Measurements from ENCODE around the gene MAN1A2.
"Not testable (repeated sequence)": the region's sequence is repeated elsewhere in the genome, so short reads cannot be mapped to it uniquely, and the experiment has no call there.

MAN1A2 gene

DNA sequence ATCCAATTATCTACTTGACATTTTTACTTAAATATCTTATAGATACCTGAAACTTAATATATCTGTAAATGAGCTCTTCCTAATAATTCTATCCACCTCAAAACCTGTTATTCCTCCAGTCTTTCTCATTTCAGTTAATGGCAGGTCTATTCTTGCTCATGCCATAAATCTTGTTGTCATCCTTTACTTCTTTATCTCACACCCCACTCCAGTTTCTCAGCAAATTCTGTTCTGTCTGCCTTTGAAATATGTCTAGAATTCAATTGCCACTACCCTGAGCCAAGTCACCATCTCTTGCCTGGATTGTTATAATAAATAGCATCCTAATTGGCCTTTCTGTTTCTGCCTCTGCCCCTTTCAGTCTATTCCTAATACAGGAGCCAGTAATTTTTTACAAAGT is 105.8 kb downstream of the MAN1A2 start:
- no peak for DNase-seq (ENCODE audit: low read depth, low spot score)
- H3K27ac ChIP-seq = no peak overlapping the region

DNA sequence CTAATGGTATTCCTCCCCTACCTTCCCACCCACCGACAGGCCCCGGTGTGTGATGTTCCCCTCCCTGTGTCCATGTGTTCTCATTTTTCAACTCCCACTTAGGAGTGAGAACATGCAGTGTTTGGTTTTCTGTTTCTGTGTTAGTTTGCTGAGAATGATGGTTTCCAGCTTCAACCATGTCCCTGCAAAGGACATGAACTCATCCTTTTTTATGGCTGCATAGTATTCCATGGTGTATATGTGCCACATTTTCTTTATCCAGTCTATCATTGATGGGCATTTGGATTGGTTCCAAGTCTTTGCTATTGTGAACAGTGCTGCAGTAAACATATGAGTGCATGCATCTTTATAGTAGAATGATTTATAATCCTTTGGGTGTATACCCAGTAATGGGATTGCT is 108.2 kb downstream of the MAN1A2 start:
- H3K27ac ChIP-seq; DNase-seq (ENCODE audit: low read depth, low spot score): not testable (repeated sequence)

DNA sequence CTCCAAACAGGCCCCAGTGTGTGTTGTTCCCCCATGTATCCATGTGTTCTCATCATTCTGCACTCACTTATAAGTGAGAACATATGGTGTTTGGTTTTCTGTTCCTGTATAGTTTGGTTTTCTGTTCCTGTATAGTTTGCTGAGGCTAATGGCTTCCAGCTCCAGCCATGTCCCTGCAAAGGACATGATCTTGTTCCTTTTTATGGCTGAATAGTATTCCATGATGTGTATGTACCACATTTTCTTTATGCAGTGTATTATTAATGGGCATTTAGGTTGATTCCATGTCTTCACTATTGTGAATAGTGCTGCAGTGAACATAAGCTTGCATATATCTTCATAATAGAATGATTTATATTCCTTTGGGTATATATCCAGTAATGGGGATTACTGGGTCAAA is 111.8 kb downstream of the MAN1A2 start:
- no peak overlapping the region for H3K27ac ChIP-seq
- DNase-seq (ENCODE audit: low read depth, low spot score) = no peak

DNA sequence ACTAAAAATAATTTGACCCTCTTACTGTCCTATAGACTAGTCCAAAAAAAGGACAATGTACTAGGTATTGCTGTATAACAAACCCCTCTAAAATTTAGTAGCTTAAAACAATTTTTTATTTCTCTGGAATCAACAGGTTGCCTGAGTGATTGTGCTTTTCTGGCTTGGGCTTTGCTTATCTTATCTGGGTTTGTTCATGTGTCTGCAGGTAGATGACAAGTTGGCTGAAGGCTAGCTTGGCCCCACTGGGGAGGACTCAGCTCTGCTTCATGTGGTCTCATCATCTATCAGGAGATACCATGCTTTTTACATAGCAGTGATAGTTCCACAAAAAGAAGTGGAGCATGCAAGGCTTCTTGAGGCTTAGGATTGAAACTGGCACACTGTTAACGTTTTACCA is 114.2 kb downstream of the MAN1A2 start:
- no peak for DNase-seq (ENCODE audit: low read depth, low spot score)
- no peak overlapping the region for H3K27ac ChIP-seq

DNA sequence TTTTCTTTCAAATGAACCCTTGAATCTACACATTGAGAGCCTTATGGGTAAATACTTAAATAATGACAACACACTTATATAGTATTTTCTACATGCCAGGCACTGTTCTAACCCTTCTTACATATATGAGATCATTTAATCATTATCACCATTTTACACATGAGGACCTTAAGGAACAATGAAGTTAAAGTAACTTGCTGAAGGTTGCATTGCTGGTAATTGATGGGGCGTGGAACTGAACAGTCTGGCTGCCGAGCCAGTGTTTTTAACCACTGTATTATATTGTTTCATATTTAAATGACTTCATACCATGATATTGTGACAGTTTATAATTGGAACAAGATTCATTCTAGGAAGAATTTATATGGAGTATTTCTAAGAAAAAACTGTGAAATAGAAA is 126.7 kb downstream of the MAN1A2 start:
- no peak overlapping the region for H3K27ac ChIP-seq
- no peak for DNase-seq (ENCODE audit: low read depth, low spot score)

DNA sequence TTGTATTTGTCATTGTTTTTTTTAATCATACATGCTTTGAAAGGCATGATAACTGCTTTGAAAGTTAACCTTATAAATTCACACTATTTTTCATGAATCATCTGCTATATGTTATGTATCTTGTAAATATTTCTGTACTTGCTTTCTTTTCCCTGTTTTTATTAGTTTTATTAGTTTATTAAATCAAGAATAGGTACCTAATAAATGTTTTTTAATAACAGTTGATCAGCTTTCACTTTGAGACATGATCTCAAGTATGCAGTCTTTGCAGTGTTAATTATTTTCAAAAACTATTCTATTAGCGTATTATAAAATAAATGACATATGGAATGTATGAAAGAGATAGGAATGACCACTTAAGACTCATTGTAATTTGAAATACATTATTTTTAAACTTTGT is 127.8 kb downstream of the MAN1A2 start:
- no peak overlapping the region for H3K27ac ChIP-seq
- DNase-seq (ENCODE audit: low read depth, low spot score) = no peak

DNA sequence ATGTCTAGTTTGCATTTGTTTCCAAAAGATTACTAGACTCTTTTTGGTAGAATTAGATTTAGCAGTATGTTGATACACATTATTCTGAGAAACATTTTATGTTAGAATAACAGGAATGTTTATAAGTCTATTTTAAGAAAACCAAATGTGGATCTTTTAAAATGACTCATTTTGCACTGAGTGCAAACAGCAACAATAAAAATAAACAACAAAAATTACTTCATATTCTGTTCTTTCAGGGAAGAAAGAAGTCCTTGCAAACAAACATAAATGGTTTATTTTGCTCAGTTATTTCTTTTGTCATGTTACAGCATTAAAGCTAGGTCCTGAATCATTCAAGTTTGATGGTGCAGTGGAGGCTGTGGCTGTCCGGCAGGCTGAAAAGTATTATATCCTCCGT is 131.8 kb downstream of the MAN1A2 start:
- no peak for DNase-seq (ENCODE audit: low read depth, low spot score)
- no peak overlapping the region for H3K27ac ChIP-seq

DNA sequence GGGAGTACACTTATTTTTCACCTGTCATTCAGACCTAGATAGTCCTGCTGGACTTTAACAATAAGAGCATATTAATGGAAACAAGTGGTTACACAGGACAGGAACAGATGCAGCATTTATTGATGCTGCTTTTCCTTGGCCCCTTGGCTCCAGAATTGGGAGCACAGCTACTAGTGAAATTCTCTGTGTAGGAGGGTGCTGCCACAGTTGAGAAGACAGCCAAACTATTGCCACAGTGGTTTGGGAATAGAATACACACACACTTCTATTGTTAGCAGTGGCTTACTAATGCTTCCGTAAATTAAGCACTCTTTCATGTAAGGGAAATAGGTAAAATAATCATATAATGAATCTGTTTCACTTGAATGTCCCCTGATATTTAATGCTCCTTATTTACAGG is 133.3 kb downstream of the MAN1A2 start:
- H3K27ac ChIP-seq = no peak overlapping the region
- no peak for DNase-seq (ENCODE audit: low read depth, low spot score)

DNA sequence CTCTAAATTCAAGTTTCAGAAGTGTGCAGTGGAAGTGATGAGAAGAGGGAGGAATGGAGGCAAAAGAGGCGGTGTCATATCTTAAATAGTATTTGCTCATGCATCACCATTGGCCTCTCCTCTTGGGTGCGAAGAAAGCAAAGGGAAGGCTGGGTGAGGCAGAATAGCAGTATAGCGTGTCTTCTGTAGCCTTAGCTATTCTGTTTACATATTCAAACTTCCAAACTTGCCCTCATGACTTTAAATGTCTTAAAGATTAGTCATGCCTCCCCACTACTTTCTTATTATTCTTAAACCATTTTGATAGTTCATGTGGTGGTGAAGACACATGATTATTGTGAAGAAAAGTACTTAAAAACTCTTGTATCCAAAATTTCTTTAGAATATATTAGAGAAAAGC is 134.0 kb downstream of the MAN1A2 start:
- H3K27ac ChIP-seq = no peak overlapping the region
- DNase-seq (ENCODE audit: low read depth, low spot score) = no peak

DNA sequence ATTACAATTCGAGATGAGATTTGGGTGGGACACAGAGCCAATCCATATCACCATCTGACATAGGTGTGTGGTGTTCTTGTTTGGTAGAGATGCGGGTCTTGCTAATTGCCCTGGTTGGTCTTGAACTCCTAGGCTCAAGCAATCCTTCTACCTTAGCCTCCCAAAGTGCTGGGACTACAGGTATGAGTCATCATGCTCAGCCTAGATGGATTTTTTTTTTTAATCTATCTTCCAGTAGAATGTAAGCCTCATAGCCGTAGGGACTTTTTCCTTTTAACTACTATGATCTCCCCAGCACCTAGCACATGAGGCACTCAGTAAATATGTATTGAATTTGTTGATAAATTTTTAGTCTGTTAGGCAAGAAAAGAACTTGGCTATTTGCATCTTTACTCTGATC is 144.0 kb downstream of the MAN1A2 start:
- no peak for DNase-seq (ENCODE audit: low read depth, low spot score)
- no peak overlapping the region for H3K27ac ChIP-seq

DNA sequence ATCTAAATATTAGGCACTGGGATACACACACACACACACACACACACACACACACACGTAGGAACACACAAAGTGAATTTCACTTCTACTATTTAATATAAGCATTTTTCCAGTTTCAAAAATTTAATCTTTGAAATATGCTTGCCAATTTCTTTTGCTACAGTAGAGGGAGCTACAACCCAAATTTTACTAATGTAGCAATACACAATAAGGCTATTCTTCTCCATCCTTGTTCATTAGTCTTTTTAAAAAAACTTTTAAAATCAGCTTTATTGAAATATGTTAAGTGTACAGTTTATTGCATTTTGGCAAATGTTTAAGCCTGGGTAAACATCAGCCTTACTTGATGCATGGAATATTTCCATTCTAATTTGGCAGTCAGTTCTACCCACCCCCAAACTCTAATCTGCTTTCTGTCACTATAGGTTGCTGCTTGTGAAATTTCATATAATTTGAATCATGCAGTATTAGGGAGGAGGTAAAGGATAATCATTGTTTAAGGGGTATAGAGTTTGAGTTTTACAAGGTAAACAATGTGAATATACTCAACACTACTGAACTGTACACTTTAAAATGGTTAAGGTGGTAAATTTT is 145.6 kb downstream of the MAN1A2 start:
- H3K27ac ChIP-seq = no peak overlapping the region
- DNase-seq (ENCODE audit: low read depth, low spot score) = no peak

DNA sequence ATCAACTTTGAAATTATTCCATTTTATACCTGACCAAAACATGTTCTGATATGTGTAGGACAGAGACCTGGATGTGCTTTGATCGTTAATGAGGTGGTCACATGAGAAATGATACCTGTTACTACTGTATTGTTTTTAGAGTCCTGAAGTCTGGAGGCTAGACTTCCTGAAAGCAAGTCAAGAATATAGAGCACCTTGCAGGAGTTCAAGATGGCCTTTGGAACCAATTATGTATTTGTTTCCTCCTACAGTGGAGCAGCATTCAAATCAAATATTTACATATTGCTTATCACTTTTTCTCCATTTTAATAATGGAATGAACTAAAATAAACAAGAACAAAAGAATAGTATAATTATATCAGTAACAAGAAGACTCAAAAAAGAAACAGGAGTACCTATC is 155.9 kb downstream of the MAN1A2 start:
- DNase-seq (ENCODE audit: low read depth, low spot score) = no peak
- no peak overlapping the region for H3K27ac ChIP-seq

DNA sequence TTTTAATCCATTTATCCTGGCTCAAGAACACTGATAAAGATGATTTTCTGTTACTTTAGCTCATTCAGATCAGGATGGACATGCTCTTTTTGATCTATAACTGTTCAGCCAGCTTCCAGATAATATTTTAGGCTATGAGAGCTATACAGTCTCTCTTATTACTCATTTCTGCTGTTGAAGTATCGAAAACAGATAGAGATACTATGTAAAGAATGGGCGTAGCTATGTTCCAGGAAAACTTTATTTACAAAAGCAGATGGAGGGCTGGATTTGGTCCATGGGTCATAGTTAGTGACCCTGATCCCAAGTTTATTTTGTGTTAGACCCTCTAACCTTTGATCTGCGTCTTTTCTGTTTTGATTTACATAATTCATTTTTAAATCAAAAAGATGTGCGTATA is 159.8 kb downstream of the MAN1A2 start:
- no peak for DNase-seq (ENCODE audit: low read depth, low spot score)
- H3K27ac ChIP-seq = no peak overlapping the region

DNA sequence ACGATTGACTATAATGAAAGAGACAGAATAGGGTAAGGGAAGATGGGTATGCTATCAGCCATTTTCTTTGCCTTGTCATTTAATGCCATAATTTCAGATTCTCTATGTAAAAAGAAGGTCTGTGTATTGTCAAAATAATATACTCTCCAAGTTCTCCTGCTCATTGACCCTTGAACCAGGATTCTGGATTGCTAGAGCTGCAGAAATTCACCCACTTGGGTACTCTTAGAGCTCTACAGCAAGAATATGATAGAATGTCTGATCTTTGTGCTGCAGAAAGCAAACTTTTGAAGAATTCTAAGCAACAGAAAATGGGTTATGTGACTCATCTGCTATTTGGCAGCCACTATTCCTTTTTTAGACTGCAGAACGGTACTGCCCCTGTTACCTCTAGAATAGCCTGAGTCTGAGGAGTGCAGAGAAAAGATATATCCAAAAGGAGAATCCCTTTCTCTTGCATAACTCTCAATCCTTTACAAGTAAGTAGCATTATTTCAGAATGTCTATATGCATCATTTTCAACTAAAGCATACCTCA is 160.4 kb downstream of the MAN1A2 start:
- no peak for DNase-seq (ENCODE audit: low read depth, low spot score)
- H3K27ac ChIP-seq = no peak overlapping the region

DNA sequence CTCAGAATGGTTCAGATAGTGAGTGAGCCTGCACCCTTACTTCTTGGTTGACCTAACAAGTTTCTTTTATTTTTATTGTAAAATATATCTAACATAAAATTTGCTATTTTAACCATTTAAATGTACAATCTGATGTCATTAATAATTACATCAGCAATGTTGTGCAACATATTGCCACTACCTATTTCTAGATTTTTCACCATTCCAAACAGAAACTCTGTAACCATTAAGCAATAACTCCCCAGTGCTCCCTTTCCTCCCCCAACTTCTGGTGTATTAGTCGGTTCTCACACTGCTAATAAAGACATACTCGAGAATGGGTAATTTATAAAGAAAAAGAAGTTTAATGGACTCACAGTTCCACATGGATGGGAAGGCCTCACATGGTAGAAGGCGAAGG is 162.4 kb downstream of the MAN1A2 start:
- no peak for DNase-seq (ENCODE audit: low read depth, low spot score)
- H3K27ac ChIP-seq = no peak overlapping the region

DNA sequence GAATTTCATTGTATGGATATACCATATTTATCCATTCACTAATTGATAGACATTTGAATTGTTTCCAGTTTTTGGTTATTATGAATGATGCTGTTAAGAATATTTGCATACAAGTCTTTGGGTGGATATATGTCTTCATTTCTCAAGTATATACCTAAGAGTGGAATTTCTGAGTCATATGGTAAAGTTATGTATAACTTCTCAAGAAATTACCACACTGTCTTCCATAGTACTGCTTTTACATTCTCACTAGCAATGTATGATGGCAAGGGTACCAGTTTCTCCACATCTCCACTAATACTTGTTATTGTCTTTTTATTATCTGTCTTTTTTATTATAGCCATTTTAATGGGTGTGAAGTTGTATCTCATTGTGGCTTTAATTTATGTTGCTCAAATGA is 164.0 kb downstream of the MAN1A2 start:
- no peak overlapping the region for H3K27ac ChIP-seq
- no peak for DNase-seq (ENCODE audit: low read depth, low spot score)

DNA sequence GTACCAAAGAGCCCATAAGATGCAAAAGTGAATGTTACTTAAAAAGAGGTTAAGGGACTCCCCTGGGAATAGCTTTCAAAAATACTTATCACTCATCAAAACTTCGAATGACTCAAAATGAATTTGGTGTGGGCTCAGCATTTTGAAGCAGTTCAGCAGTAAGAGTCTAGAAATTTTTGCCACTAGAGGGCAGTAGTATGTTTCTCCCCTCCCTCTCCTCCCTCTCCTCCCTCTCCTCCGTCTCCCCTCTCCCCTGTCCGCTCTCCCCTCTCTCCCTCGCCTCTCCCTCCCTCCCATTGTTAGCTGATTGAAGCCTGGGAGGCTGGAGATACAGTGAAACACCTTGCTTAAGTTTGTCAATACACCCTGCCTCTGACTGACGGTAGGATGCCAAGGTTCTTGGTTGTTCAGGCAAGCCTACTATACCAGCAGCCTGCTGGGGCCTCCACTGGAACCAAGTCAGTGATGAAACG is 167.8 kb downstream of the MAN1A2 start:
- no peak for DNase-seq (ENCODE audit: low read depth, low spot score)
- H3K27ac ChIP-seq = no peak overlapping the region

DNA sequence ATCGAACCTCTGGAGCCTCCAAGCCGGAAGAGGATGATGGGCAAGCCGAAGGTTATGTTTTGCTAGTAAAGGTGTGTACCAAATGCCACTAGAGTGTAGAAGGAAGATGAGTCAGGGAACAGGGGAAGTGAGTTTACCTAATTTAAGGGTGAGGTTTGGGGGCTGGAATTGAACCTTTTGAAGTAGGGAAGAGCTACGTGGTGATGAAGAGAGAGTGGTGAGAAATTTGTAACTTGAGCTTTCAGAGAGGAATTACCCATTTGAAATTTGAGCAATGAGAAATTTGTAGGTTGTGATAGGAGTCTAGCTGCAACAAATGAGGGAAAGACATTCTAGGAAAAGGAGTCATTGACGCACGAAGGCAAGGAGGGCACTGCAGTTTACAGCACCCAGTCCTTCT is 168.6 kb downstream of the MAN1A2 start:
- H3K27ac ChIP-seq = no peak overlapping the region
- DNase-seq (ENCODE audit: low read depth, low spot score) = no peak

DNA sequence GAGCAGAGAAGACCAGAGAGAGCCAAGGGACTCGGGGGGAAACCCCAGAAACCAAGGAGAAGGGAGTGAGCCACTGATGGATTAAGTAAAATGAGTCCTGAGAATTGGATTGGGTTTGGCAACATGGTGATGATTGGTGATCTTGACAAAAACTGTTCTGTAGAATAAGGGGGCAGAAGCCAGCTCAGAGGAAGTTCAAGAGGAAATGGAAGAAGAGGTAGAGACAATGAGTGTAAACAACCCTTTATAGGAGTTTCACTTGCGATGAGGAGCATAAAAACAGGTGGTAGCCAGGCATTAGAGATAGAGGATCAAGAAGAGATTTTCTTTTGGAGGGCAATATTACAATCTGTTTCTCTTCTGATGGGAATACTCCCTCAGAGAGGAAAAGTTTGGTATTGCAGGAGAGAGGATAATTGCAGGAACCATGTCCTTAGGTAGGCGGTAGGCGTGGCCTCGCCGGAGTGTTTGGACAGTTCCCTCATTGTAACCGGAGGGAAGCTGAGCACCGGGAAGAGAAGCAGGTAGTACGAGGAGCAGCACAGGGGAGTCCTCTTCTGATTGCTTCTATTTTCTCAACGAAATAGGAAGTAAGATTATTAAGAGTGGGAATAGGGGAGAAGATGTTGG is 170.2 kb downstream of the MAN1A2 start:
- no peak overlapping the region for H3K27ac ChIP-seq
- no peak for DNase-seq (ENCODE audit: low read depth, low spot score)

DNA sequence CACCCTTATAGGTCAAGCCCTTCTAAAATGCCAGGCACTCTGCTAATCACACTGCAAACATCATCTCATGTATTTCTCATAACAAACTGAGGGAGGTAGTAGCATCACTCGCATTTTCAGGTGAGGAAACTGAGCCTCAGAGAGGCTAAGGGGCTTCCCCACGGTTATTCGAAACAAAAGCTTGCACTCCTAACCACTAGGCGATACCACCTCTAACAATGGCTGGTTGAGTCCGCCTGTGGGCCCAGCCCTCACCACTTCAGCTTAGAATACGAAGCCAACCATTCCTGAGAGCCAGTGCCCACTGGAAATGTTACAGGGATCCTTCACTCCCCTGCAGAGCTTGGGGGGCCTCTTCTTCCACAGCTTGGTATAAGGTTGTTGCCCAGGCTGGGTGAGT is 173.3 kb downstream of the MAN1A2 start:
- H3K27ac ChIP-seq = no peak overlapping the region
- no peak for DNase-seq (ENCODE audit: low read depth, low spot score)

DNA sequence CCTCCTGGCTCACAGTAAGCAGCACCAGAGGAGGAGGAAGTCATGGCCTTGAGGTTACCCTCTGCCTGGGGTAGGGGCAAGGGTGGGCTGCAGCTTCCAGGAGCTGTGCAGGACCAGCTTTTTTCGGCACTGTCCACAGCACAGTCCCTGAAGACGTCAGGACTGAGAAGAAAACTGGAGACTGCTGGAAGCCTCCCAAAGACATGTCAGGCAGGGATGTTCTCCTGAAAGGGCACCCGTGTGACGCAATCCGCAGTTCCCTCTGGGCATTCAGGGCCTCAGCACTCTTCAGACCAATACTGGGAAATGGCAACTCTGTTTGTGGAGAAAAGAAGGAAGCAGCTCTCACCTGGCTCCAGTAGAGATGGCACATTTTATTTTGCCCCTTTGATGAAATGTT is 173.8 kb downstream of the MAN1A2 start:
- DNase-seq (ENCODE audit: low read depth, low spot score) = no peak

DNA sequence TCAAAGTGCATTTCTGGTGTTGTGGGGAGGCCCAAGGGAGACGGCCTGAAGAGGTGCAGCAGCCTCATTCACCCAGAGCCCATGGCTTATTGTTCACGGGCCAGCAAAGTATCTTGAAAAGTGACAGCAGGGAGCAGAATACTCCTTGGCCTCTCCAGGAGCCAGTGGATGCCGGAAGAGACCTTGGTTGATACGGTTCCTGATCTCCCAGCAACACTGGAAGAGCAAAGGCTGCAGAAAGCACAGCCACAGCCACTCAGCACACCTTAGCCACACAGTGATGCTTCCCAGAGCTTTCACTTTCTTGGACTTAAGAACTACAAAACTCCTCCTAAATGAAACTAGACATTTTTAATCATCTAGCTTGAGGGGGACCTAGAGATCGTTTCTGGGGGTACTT is 174.3 kb downstream of the MAN1A2 start:
- DNase-seq (ENCODE audit: low read depth, low spot score) = no peak

More for the DNA sequence above, 173.8 kb downstream of the MAN1A2 start:
- no peak overlapping the region for H3K27ac ChIP-seq

More for the DNA sequence above, 174.3 kb downstream of the MAN1A2 start:
- no peak overlapping the region for H3K27ac ChIP-seq
